ENCODE data around the gene DOCK7.

- TF ChIP-seq TAF1 (IDR thresholded peaks at IDR 0.05; ENCODE audit: borderline replicate concordance, insufficient read depth, low read length) (no peak), POLR2AphosphoS5 (IDR thresholded peaks at IDR 0.05; ENCODE audit: low read depth, low read length) (no peak)
- TF ChIP-seq, protein P1, sequence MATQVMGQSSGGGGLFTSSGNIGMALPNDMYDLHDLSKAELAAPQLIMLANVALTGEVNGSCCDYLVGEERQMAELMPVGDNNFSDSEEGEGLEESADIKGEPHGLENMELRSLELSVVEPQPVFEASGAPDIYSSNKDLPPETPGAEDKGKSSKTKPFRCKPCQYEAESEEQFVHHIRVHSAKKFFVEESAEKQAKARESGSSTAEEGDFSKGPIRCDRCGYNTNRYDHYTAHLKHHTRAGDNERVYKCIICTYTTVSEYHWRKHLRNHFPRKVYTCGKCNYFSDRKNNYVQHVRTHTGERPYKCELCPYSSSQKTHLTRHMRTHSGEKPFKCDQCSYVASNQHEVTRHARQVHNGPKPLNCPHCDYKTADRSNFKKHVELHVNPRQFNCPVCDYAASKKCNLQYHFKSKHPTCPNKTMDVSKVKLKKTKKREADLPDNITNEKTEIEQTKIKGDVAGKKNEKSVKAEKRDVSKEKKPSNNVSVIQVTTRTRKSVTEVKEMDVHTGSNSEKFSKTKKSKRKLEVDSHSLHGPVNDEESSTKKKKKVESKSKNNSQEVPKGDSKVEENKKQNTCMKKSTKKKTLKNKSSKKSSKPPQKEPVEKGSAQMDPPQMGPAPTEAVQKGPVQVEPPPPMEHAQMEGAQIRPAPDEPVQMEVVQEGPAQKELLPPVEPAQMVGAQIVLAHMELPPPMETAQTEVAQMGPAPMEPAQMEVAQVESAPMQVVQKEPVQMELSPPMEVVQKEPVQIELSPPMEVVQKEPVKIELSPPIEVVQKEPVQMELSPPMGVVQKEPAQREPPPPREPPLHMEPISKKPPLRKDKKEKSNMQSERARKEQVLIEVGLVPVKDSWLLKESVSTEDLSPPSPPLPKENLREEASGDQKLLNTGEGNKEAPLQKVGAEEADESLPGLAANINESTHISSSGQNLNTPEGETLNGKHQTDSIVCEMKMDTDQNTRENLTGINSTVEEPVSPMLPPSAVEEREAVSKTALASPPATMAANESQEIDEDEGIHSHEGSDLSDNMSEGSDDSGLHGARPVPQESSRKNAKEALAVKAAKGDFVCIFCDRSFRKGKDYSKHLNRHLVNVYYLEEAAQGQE (IDR thresholded peaks at IDR 0.05; ENCODE audit: insufficient read depth in 1 of 2, low read depth in 2 of 2, low read length in 2 of 2): no peak
Observed at GRCh38 chr1:62420214-62420613, 268.0 kb downstream of the DOCK7 start.

All from PFSK-1 (cell line).